Measurements from ENCODE around the gene DFFB. TPM values are rescaled to one million over a fixed set of nuclear protein-coding genes. Genes with fewer than 3 reads are reported as not detected.

Gene DFFB
- total RNA-seq, 1 donor from 2014 or later, result 4.8 TPM

GRCh38 chr1:3819771-3820200 lies 37.5 kb upstream of the DFFB start:
- Histone ChIP-seq H3K9ac (no peak overlapping the region), H3K27ac (no peak overlapping the region), H4K20me1 (ENCODE audit: low read depth) (no peaks in the 10 kb centered on the region), H3K36me3 (no peaks in the 10 kb centered on the region), H3K4me2 (no peak overlapping the region), H3K4me3 (no peak overlapping the region), H3K79me2 (ENCODE audit: low read depth) (no peaks in the 10 kb centered on the region), H2AFZ (replicated peaks) (no peak overlapping the region), H3K27me3 (no peaks in the 10 kb centered on the region), H3K9me3 (ENCODE audit: low read depth) (no peaks in the 10 kb centered on the region), H3F3A (ENCODE audit: low read depth) (no peaks in the 10 kb centered on the region), H3K4me1 (no peaks in the 10 kb centered on the region)
- no peaks in the 10 kb centered on the region for H3K9me3 Mint-ChIP-seq
- no peak overlapping the region for H3K27ac Mint-ChIP-seq
- DNase-seq (ENCODE audit: low spot score), result no peak
- H3K27me3 Mint-ChIP-seq (ENCODE audit: insufficient read depth, low read depth), result peaks cover 5% of the 10 kb centered on the region
- H3K4me1 Mint-ChIP-seq, result peaks cover 26% of the 10 kb centered on the region
- no peak overlapping the region for H3K4me3 Mint-ChIP-seq
- peaks cover 8% of the 10 kb centered on the region for H3K36me3 Mint-ChIP-seq
- TF ChIP-seq CTCF (IDR thresholded peaks at IDR 0.05) (no peak), EZH2 (IDR thresholded peaks at IDR 0.05) (no peak)

GRCh38 chr1:3820316-3820715 lies 37.0 kb upstream of the DFFB start:
- Histone ChIP-seq H3K4me1 (no peaks in the 10 kb centered on the region), H3K36me3 (no peaks in the 10 kb centered on the region), H3F3A (ENCODE audit: low read depth) (no peaks in the 10 kb centered on the region), H3K9me3 (ENCODE audit: low read depth) (no peaks in the 10 kb centered on the region), H3K9ac (no peak overlapping the region), H3K27ac (no peak overlapping the region), H3K79me2 (ENCODE audit: low read depth) (no peaks in the 10 kb centered on the region), H3K4me2 (no peak overlapping the region), H3K4me3 (no peak overlapping the region), H3K27me3 (no peaks in the 10 kb centered on the region), H2AFZ (replicated peaks) (no peak overlapping the region), H4K20me1 (ENCODE audit: low read depth) (no peaks in the 10 kb centered on the region)
- no peaks in the 10 kb centered on the region for H3K9me3 Mint-ChIP-seq
- H3K4me1 Mint-ChIP-seq, result peaks cover 23% of the 10 kb centered on the region
- no peak overlapping the region for H3K27ac Mint-ChIP-seq
- H3K4me3 Mint-ChIP-seq, result no peak overlapping the region
- H3K36me3 Mint-ChIP-seq, result peaks cover 8% of the 10 kb centered on the region
- TF ChIP-seq CTCF (IDR thresholded peaks at IDR 0.05) (no peak), EZH2 (IDR thresholded peaks at IDR 0.05) (no peak), EZH2phosphoT487 (IDR thresholded peaks at IDR 0.05) (no peak)
- no peak for DNase-seq (ENCODE audit: low spot score)
- H3K27me3 Mint-ChIP-seq (ENCODE audit: insufficient read depth, low read depth), result peaks cover 5% of the 10 kb centered on the region

- Histone ChIP-seq H3K36me3 (no peaks in the 10 kb centered on the region), H3K4me1 (no peaks in the 10 kb centered on the region), H3K79me2 (ENCODE audit: low read depth) (no peaks in the 10 kb centered on the region), H3F3A (ENCODE audit: low read depth) (no peaks in the 10 kb centered on the region), H3K9me3 (ENCODE audit: low read depth) (no peaks in the 10 kb centered on the region), H3K27ac (no peak overlapping the region), H3K4me2 (no peak overlapping the region), H3K4me3 (no peak overlapping the region), H4K20me1 (ENCODE audit: low read depth) (no peaks in the 10 kb centered on the region), H2AFZ (replicated peaks) (no peak overlapping the region), H3K27me3 (no peaks in the 10 kb centered on the region), H3K9ac (no peak overlapping the region)
- Mint-ChIP-seq H3K9me3 (no peaks in the 10 kb centered on the region), H3K36me3 (peaks cover 13% of the 10 kb centered on the region), H3K4me3 (no peak overlapping the region), H3K27ac (no peak overlapping the region), H3K4me1 (peaks cover 19% of the 10 kb centered on the region), H3K27me3 (ENCODE audit: insufficient read depth, low read depth) (peaks cover 5% of the 10 kb centered on the region)
- TF ChIP-seq EZH2phosphoT487 (IDR thresholded peaks at IDR 0.05), result no peak
- TF ChIP-seq EZH2 (IDR thresholded peaks at IDR 0.05), result no peak
- no peak for TF ChIP-seq CTCF (IDR thresholded peaks at IDR 0.05)
- no peak for DNase-seq (ENCODE audit: low spot score)
These were observed 36.3 kb upstream of the DFFB start for GRCh38 chr1:3821004-3821403.

Measured in neural progenitor cell (in vitro differentiated cells).